PC-3 (cell line): Measurements from ENCODE around the gene ARF4. TPM values are rescaled to one million over a fixed set of nuclear protein-coding genes. Genes with fewer than 3 reads are reported as not detected.
A peak's percentile ranks its signal among the peaks of the same experiment; 100 is the strongest.

Source experiments
- ATAC-seq: fragments of 200-7000 bp; cut with Tn5 transposase; 2 replicates; pipeline ENCODE4 v1.9.1; 2020; ENCODE audit warnings: mild to moderate bottlenecking, moderate library complexity
- BruUV-seq: library from RNA; stranded (reverse); fragments of 400-500 nt; replicated peaks from 2 replicates; lab custom pipeline; 2021; lab: Mats Ljungman, UMichigan
- CTCF ChIA-PET: fragments of 300-600 bp; sonication (Branson Sonifier 250); formaldehyde crosslinking; loops from one replicate; lab custom pipeline; 2022; ENCODE audit warnings: antibody characterized with exemption; lab: Charles Lee
- POLR2A ChIA-PET: fragments of 300-600 bp; sonication (Branson Sonifier 250); formaldehyde crosslinking; loops from one replicate; lab custom pipeline; 2022; ENCODE audit warnings: antibody characterized with exemption; ENCODE audit not compliant: unreplicated experiment; lab: Charles Lee
- DNase-seq: peaks from one replicate; pipeline ENCODE4 v3.0.0-alpha.2; 2015
- H2AFZ ChIP-seq: fragments of 300-600 bp; sonication (generic); 2 replicates; pipeline ENCODE4 v1.6.0; 2016; ENCODE audit warnings: antibody characterized with exemption, low read length
- H3F3A ChIP-seq: fragments of 300-600 bp; sonication (generic); one replicate; pipeline ENCODE4 v1.6.0; 2017; ENCODE audit warnings: antibody characterized with exemption, low read length, control low read depth, mild to moderate bottlenecking; ENCODE audit not compliant: unreplicated experiment
- H3K27ac ChIP-seq: fragments of 300-600 bp; sonication (generic); 2 replicates; pipeline ENCODE4 v1.5.1; 2016; ENCODE audit warnings: mild to moderate bottlenecking, low read length
- H3K27me3 ChIP-seq: fragments of 300-600 bp; sonication (generic); 2 replicates; pipeline ENCODE4 v1.6.1; 2016; ENCODE audit warnings: low read length, mixed read lengths
- H3K36me3 ChIP-seq: fragments of 300-600 bp; sonication (generic); 2 replicates; pipeline ENCODE4 v1.6.1; 2016; ENCODE audit warnings: low read depth, mixed run types, low read length, mixed read lengths
- H3K4me1 ChIP-seq: fragments of 300-600 bp; sonication (generic); 2 replicates; pipeline ENCODE4 v1.5.1; 2016; ENCODE audit warnings: low read length; ENCODE audit not compliant: insufficient read depth
- H3K4me2 ChIP-seq: fragments of 300-600 bp; sonication (generic); 2 replicates; pipeline ENCODE4 v1.6.0; 2016; ENCODE audit warnings: low read length
- H3K4me3 ChIP-seq: fragments of 300-600 bp; sonication (generic); 2 replicates; pipeline ENCODE4 v1.5.1; 2016; ENCODE audit warnings: mild to moderate bottlenecking, low read length, mixed read lengths
- H3K79me2 ChIP-seq: fragments of 300-600 bp; sonication (generic); 2 replicates; pipeline ENCODE4 v1.6.1; 2017; ENCODE audit warnings: low read length, mixed read lengths
- H3K9ac ChIP-seq: fragments of 300-600 bp; sonication (generic); 2 replicates; pipeline ENCODE4 v1.6.0; 2016; ENCODE audit warnings: mild to moderate bottlenecking, low read length
- H3K9me2 ChIP-seq: fragments of 300-600 bp; sonication (generic); replicated peaks from 2 replicates; pipeline ENCODE4 v1.6.1; 2016; ENCODE audit warnings: mixed run types, low read length, mixed read lengths
- H3K9me3 ChIP-seq: fragments of 300-600 bp; sonication (generic); 2 replicates; pipeline ENCODE4 v1.6.1; 2016; ENCODE audit warnings: low read length, mixed read lengths
- H4K20me1 ChIP-seq: fragments of 300-600 bp; sonication (generic); 2 replicates; pipeline ENCODE4 v1.6.1; 2016; ENCODE audit warnings: low read length, mixed read lengths
- CTCF ChIP-seq: fragments of 300-600 bp; sonication (generic); conservative IDR thresholded peaks from 2 replicates; pipeline ENCODE4 v1.5.1; 2017; ENCODE audit warnings: antibody characterized with exemption, low read depth, mild to moderate bottlenecking, low read length
- EZH2 ChIP-seq: fragments of 300-600 bp; sonication (generic); IDR thresholded peaks from one replicate; pipeline ENCODE4 v1.6.1; 2017; ENCODE audit warnings: antibody characterized with exemption, mild to moderate bottlenecking, low read length; ENCODE audit not compliant: unreplicated experiment
- EZH2phosphoT487 ChIP-seq: fragments of 300-600 bp; sonication (generic); IDR thresholded peaks from 2 replicates; pipeline ENCODE4 v1.6.1; 2018; ENCODE audit warnings: mild to moderate bottlenecking, antibody characterized with exemption, low read length, borderline replicate concordance
- intact Hi-C: fragments of 100-400 bp; cut with micrococcal nuclease; formaldehyde crosslinking; loops from 2 replicates; pipeline ENCODE4 v1.9.0; 2023
- total RNA-seq: library from RNA; depleted of rRNA; stranded (reverse); fragments of >200 nt; gene quantifications from 2 replicates; pipeline ENCODE4 v1.2.3, GENCODE V29; 2014

ARF4 gene
- total RNA-seq, 1 experiment from 2014 or later = 135 TPM

- Histone ChIP-seq H3K4me3 (peak overlapping the region; percentile 99), H3K4me1 (peaks cover 28% of the 10 kb centered on the region), H3K79me2 (peaks cover 87% of the 10 kb centered on the region), H4K20me1 (peaks cover 62% of the 10 kb centered on the region), H3K4me2 (peak overlapping the region; percentile 88), H3K9ac (peak overlapping the region; percentile 98; the same call in 1 of the 2 replicates), H2AFZ (no peak overlapping the region), H3K9me3 (no peaks in the 10 kb centered on the region), H3K36me3 (peaks cover 5% of the 10 kb centered on the region; the same call in 1 of the 2 replicates), H3K27ac (no peak overlapping the region), H3K27me3 (no peaks in the 10 kb centered on the region), H3K9me2 (no peaks in the 10 kb centered on the region), H3F3A (no peaks in the 10 kb centered on the region)
- no peak for DNase-seq
- intact Hi-C loops = loop anchor here (10.0 kb wide), 1 partner anchor 420 kb away; no protein-coding TSS in a partner anchor
- BruUV-seq = no TSS peak
- ATAC-seq = no peak
- TF ChIP-seq CTCF (no peak), EZH2 (no peak), EZH2phosphoT487 (no peak)
- CTCF ChIA-PET = no interaction called here
- POLR2A ChIA-PET = interaction anchor here (0.5 kb wide), 1 partner anchor 13 kb away, joined by 4 read pairs; no protein-coding TSS in a partner anchor
Measured at GRCh38 chr3:57594576-57594975, 2.6 kb downstream of the ARF4 start.

DNA sequence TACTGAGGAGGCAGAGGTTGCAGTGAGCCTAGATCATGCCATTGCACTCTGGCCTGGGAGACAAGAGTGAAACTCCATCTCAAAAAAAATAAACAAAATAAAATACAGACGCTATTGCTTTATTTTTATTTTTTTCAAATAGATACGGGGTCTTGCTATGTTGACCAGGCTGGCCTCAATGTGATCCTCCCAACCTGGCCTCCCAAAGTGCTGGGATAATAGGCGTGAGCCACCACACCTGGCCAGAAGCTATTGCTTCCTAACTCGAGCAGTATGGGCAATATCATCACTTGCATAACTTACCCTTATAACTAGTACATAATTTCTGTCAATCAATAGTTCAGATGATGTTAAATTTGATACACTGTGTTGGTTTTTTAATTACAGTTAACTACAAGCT, 3.0 kb downstream of the ARF4 start:
- Histone ChIP-seq H3K4me2 (peak overlapping the region; percentile 88), H2AFZ (no peak overlapping the region), H3K4me1 (peaks cover 28% of the 10 kb centered on the region), H3K9me2 (no peaks in the 10 kb centered on the region), H4K20me1 (peaks cover 62% of the 10 kb centered on the region), H3F3A (no peaks in the 10 kb centered on the region), H3K4me3 (peak overlapping the region; percentile 99), H3K79me2 (peaks cover 91% of the 10 kb centered on the region), H3K27me3 (no peaks in the 10 kb centered on the region), H3K9ac (no peak overlapping the region; the same call in 1 of the 2 replicates), H3K36me3 (peaks cover 5% of the 10 kb centered on the region; the same call in 1 of the 2 replicates), H3K9me3 (no peaks in the 10 kb centered on the region), H3K27ac (no peak overlapping the region)
- DNase-seq (no peak), ATAC-seq (no peak)
- no TSS peak for BruUV-seq
- TF ChIP-seq CTCF (no peak), EZH2phosphoT487 (no peak), EZH2 (no peak)
- intact Hi-C loops = loop anchor here (10.0 kb wide), 1 partner anchor 419 kb away; no protein-coding TSS in a partner anchor
- POLR2A ChIA-PET = interaction anchor here (0.5 to 0.6 kb wide), 2 partner anchors 13 to 364 kb away, joined by 4 read pairs; no protein-coding TSS in a partner anchor
- CTCF ChIA-PET = no interaction called here

DNA sequence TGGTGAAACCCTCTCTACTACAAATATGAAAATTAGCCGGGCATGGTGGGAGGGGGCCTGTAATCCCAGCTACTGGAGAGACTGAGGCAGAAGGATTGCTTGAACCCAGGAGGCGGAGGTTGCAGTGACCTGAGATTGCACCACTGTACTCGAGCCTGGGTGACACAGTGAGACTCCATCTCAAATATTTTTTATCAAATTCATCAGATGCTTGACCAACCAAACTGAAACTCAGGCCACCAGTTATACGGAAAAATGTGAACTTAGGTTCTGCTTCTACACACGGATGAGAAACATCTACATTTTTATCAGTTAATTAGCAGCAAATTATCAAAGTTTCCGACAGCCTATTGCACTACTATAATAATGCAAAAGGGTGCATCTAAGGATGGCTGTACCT, 4.8 kb downstream of the ARF4 start:
- Histone ChIP-seq H3K4me1 (peaks cover 23% of the 10 kb centered on the region), H3K27me3 (no peaks in the 10 kb centered on the region), H3K9me2 (no peaks in the 10 kb centered on the region), H3K9me3 (no peaks in the 10 kb centered on the region), H3K36me3 (peaks cover 5% of the 10 kb centered on the region; the same call in 1 of the 2 replicates), H3K27ac (no peak overlapping the region), H3K4me2 (peak overlapping the region; percentile 62; the same call in 1 of the 2 replicates), H3K4me3 (no peak overlapping the region), H2AFZ (no peak overlapping the region), H3K9ac (no peak overlapping the region), H4K20me1 (peaks cover 71% of the 10 kb centered on the region), H3F3A (no peaks in the 10 kb centered on the region), H3K79me2 (peaks cover 97% of the 10 kb centered on the region)
- ChIA-PET POLR2A (no interaction called here), CTCF (no interaction called here)
- intact Hi-C loops = loop anchor here (10.0 kb wide), 1 partner anchor 418 kb away; no protein-coding TSS in a partner anchor
- TF ChIP-seq EZH2phosphoT487 (no peak), EZH2 (no peak), CTCF (no peak)
- ATAC-seq (no peak), DNase-seq (no peak)
- BruUV-seq = no TSS peak
